Esophagus squamous epithelium (tissue), 5 donors: ENCODE data around the gene SLA2. TPM values are rescaled to one million over a fixed set of nuclear protein-coding genes. Genes with fewer than 3 reads are reported as not detected.
"Not testable (repeated sequence)": the region's sequence is repeated elsewhere in the genome, so short reads cannot be mapped to it uniquely, and the experiment has no call there.

Source experiments
- DNase-seq: peaks from one replicate; lab custom pipeline; 2025; lab: John Stamatoyannopoulos, UW
- H3K27ac ChIP-seq, 4 donors: fragments of 200-600 bp; sonication (generic); one replicate each; pipeline ENCODE4 v1.5.1; 2016 to 2019; ENCODE audit warnings: mild to moderate bottlenecking in 1 of 4
- H3K27me3 ChIP-seq, 4 donors: fragments of 200-600 bp; sonication (generic); 1 replicate in 3 of 4; 2 replicates in 1 of 4; pipeline versions ENCODE4 v1.5.1 to v1.6.0; 2017 to 2021; ENCODE audit warnings: antibody characterized with exemption in 1 of 4
- H3K36me3 ChIP-seq, 3 donors: fragments of 200-600 bp; sonication (generic); one replicate each; pipeline ENCODE4 v1.5.1; 2016 to 2019
- H3K4me1 ChIP-seq, 3 donors: fragments of 200-600 bp; sonication (generic); one replicate each; pipeline ENCODE4 v1.5.1; 2017 to 2019
- H3K4me3 ChIP-seq, 4 donors: fragments of 200-600 bp; sonication (generic); 1 replicate in 3 of 4; 2 replicates in 1 of 4; pipeline ENCODE4 v1.5.1; 2016 to 2019; ENCODE audit warnings: mild to moderate bottlenecking in 2 of 4, moderate library complexity in 1 of 4
- H3K9me3 ChIP-seq, 3 donors: fragments of 200-600 bp; sonication (generic); one replicate each; pipeline ENCODE4 v1.5.1; 2016 to 2019
- POLR2A ChIP-seq, 4 donors: fragments of 450-650 bp; IDR thresholded peaks; one replicate each; pipeline ENCODE4 v1.6.1; 2017; ENCODE audit warnings: antibody characterized with exemption in 4 of 4, mild to moderate bottlenecking in 4 of 4, moderate library complexity in 3 of 4
- WGBS, 2 donors: methylation state at CpG; one replicate each; pipeline ENCODE4 v1.1.5; 2018; 5-methylcytosine and 5-hydroxymethylcytosine counted together
- intact Hi-C: fragments of 100-400 bp; cut with DNase I; formaldehyde crosslinking; loops from one replicate; pipeline ENCODE4 v1.15.0; 2022
- total RNA-seq, 4 donors: library from RNA; depleted of rRNA; stranded (reverse); fragments of >200 nt; gene quantifications; one replicate each; pipeline ENCODE4 v1.1.0, GENCODE V29; 2016
- TF ChIP-seq, protein P1 (sequence below), 6 experiments: fragments of 450-650 bp in 4 of 6; fragments of 200-600 bp in 2 of 6; sonication (generic) in 2 of 6; IDR thresholded peaks; one replicate each; pipeline ENCODE4 v1.5.1; 2016 to 2019; ENCODE audit warnings: antibody characterized with exemption in 6 of 6, mild to moderate bottlenecking in 4 of 6, moderate library complexity in 4 of 6
- donor health status: DM: yes; HTN: yes; CAD: no.

The SLA2 gene
- total RNA-seq, 4 donors from 2014 or later: 0.11 to 1.9 (median 0.61) TPM; not detected in 1

DNA sequence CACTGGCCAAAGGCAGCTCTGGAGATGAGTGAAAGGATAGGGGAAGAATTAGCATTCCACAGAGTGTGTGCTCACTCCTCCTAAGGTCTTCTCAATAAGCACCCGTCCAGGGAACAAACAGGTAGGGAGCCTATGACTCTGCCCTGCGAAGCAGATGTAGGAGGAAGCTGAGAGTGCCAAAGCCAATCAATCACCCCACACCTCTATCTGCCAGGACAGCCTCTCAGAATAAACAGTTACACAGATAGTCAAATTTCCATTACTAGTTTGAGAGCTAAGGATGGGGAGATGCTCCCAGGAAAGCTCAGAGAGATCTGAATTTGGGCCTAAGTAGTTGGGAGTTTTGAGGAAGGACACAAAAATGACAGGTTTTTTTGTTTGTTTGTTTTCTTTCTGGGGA lies 40.5 kb upstream of the SLA2 start:
- intact Hi-C loops: no loop called here
- no peak for DNase-seq
- Histone ChIP-seq H3K4me3 (no peak overlapping the region), H3K27ac (no peak overlapping the region), H3K4me1 (peaks cover 0 to 19% (median 0%) of the 10 kb centered on the region in 3 donors), H3K36me3 (peaks cover 0 to 67% (median 0%) of the 10 kb centered on the region in 3 donors), H3K9me3 (no peaks in the 10 kb centered on the region), H3K27me3 (no peaks in the 10 kb centered on the region)
- WGBS, 2 donors: 62 to 88% methylated on average over 2 of the region's 2 CpGs
- TF ChIP-seq, protein P1, sequence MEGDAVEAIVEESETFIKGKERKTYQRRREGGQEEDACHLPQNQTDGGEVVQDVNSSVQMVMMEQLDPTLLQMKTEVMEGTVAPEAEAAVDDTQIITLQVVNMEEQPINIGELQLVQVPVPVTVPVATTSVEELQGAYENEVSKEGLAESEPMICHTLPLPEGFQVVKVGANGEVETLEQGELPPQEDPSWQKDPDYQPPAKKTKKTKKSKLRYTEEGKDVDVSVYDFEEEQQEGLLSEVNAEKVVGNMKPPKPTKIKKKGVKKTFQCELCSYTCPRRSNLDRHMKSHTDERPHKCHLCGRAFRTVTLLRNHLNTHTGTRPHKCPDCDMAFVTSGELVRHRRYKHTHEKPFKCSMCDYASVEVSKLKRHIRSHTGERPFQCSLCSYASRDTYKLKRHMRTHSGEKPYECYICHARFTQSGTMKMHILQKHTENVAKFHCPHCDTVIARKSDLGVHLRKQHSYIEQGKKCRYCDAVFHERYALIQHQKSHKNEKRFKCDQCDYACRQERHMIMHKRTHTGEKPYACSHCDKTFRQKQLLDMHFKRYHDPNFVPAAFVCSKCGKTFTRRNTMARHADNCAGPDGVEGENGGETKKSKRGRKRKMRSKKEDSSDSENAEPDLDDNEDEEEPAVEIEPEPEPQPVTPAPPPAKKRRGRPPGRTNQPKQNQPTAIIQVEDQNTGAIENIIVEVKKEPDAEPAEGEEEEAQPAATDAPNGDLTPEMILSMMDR (IDR thresholded peaks at IDR 0.05): no peak
- no peak for TF ChIP-seq POLR2A (IDR thresholded peaks at IDR 0.05)

DNA sequence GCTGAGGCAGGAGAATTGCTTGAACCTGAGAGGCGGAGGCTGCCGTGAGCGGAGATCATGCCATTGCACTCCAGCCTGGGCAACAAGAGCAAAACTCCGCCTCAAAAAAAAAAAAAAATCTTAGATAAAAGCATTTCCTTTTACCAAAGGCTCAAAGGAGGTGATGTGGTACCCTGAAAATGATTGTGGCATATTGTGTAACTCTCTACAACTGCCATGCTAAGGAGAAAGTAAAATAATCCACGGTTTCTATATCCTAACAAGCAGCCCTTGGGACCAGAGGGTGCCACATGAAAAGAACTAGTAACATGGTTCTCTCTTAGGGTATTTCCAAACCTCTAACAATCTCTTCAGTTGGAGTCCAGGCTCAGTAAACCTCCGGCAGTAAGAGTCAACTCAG lies 38.8 kb upstream of the SLA2 start:
- H3K4me3 ChIP-seq: no peak overlapping the region
- peaks cover 0 to 84% (median 4%) of the 10 kb centered on the region in 3 donors for H3K36me3 ChIP-seq
- no peak overlapping the region for H3K27ac ChIP-seq
- DNase-seq: no peak
- H3K4me1 ChIP-seq: peaks cover 0 to 19% (median 0%) of the 10 kb centered on the region in 3 donors
- H3K9me3 ChIP-seq: no peaks in the 10 kb centered on the region
- TF ChIP-seq, protein P1 (IDR thresholded peaks at IDR 0.05): no peak
- no peak for TF ChIP-seq POLR2A (IDR thresholded peaks at IDR 0.05)
- H3K27me3 ChIP-seq: no peaks in the 10 kb centered on the region
- 84 to 92% methylated on average over 6 of the region's 6 CpGs for WGBS, 2 donors
- intact Hi-C loops: no loop called here

DNA sequence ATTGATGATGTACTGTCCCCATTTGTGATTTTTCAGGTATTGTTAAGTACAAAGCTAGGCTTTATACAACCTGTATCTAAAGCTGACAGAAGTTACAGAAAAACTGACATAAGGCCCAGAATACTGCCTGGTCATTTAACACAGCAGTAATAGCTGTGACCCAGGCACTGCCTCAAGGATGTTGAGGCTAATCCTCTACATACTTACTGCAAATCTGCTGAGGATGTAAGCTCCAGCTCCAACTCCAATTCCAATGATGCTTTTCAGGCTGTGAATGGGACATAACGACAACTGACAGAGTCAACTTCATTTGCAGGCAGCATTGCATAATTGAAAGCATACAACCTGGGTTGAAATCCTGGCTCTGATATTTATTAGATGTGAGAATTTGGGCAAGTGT lies 36.3 kb upstream of the SLA2 start:
- no peaks in the 10 kb centered on the region for H3K4me1 ChIP-seq
- H3K36me3 ChIP-seq: peaks cover 0 to 100% (median 4%) of the 10 kb centered on the region in 3 donors
- H3K4me3 ChIP-seq: no peak overlapping the region
- no peak for DNase-seq
- H3K27ac ChIP-seq: no peak overlapping the region
- WGBS, 2 donors: 75 to 100% methylated on average over 1 of the region's 1 CpG
- TF ChIP-seq POLR2A (IDR thresholded peaks at IDR 0.05): no peak
- TF ChIP-seq, protein P1 (IDR thresholded peaks at IDR 0.05): no peak
- no peaks in the 10 kb centered on the region for H3K9me3 ChIP-seq
- intact Hi-C loops: no loop called here
- H3K27me3 ChIP-seq: no peaks in the 10 kb centered on the region

DNA sequence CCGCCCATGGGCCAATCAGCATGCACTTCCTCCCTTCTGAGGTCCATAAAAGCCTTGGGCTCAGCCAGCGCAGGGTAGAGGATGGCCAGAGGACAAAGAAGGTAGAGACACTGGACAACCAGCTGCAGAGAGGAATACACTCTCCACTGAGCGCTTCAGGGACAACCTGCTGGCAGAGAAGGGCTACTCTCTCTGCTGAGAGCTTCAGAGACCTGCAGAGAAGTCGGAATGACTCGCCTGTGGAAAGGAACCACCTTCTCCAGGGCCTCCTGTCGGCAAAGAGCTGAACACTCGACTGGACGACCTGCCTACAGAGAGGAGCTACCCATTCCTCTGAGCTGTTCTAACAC lies 31.4 kb upstream of the SLA2 start:
- Histone ChIP-seq H3K4me1 (no peaks in the 10 kb centered on the region), H3K27me3 (no peaks in the 10 kb centered on the region), H3K9me3 (no peaks in the 10 kb centered on the region), H3K36me3 (peaks cover 0 to 73% (median 4%) of the 10 kb centered on the region in 3 donors), H3K27ac (no peak overlapping the region), H3K4me3 (no peak overlapping the region)
- intact Hi-C loops: no loop called here
- TF ChIP-seq, protein P1 (IDR thresholded peaks at IDR 0.05): no peak
- TF ChIP-seq POLR2A (IDR thresholded peaks at IDR 0.05): no peak
- no peak for DNase-seq
- WGBS, 2 donors: 94 to 96% methylated on average over 3 to 7 of the region's 8 CpGs

DNA sequence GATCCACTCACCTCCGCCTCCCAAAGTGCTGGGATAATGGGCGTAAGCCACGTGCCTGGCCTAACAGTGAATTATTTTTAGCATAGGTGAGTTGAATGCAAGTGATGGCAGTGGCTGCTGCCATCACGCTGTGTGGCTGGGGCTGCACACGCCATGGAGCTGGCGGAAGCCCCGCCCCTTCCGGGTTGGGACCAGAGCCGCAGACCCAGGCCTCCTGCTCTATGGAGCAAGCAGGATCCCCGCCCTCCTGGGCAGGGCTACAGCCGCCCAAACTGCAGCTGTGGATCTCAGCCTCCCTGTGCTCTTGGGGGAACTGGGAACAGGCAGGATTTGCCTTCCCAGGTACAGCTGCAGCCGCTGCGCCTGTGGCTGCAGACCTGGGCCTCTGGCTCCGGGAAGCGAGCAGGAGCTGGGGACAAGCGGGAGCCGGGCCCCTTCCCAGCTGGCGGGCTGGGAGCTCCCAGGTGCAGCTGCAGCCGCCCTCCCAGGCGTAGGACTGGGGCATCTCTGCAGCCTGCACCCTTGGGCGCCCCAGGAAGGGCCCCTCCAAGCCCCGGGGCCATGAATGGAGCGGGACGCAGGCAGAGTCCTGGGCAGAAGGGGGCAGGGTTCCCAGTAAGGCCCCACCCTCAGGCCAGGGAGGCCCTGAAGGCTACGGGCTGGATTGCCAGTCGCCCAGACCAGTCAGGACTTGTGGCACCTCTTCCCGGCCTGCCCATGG lies 30.9 kb upstream of the SLA2 start:
- no peaks in the 10 kb centered on the region for H3K9me3 ChIP-seq
- H3K4me3 ChIP-seq: no peak overlapping the region
- peaks cover 0 to 71% (median 4%) of the 10 kb centered on the region in 3 donors for H3K36me3 ChIP-seq
- 100% methylated on average over 1 to 2 of the region's 27 CpGs for WGBS, 2 donors
- no peak overlapping the region for H3K27ac ChIP-seq
- no peak for DNase-seq
- no peaks in the 10 kb centered on the region for H3K4me1 ChIP-seq
- intact Hi-C loops: no loop called here
- TF ChIP-seq, protein P1 (IDR thresholded peaks at IDR 0.05): no peak
- no peak for TF ChIP-seq POLR2A (IDR thresholded peaks at IDR 0.05)
- no peaks in the 10 kb centered on the region for H3K27me3 ChIP-seq

DNA sequence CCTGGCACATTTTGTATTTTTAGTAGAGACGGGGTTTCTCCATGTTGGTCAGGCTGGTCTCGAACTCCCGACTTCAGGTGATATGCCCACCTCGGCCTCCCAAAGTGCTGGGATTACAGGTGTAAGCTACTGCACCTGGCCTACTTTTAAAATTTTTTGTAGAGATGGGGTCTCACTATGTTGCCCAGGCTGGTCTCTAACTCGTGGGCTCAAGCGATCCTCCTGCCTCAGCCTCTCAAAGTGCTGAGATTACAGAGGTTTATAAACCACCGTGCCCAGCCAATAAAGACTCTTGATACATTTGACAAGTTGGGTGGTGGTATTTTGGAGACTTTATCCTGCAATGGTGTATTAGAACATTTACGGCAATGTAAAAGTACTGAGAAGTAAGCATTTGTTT lies 29.5 kb upstream of the SLA2 start:
- 96% methylated on average over 7 of the region's 8 CpGs for WGBS, 2 donors
- H3K4me3 ChIP-seq, H3K27me3 ChIP-seq, H3K4me1 ChIP-seq, H3K9me3 ChIP-seq, H3K27ac ChIP-seq, DNase-seq, intact Hi-C loops: not testable (repeated sequence)
- H3K36me3 ChIP-seq: peaks cover 0 to 65% (median 1%) of the 10 kb centered on the region in 3 donors
